Eye (tissue), 1 donor: ENCODE measurements around the gene TUBGCP6.

ENCODE experiments used
- DNase-seq: peaks from one replicate; pipeline ENCODE4 v3.0.0-alpha.2; 2015

TUBGCP6 gene

GRCh38 chr22:50190941-50191741, 53.7 kb downstream of the TUBGCP6 start:
- DNase-seq, result no peak

DNA sequence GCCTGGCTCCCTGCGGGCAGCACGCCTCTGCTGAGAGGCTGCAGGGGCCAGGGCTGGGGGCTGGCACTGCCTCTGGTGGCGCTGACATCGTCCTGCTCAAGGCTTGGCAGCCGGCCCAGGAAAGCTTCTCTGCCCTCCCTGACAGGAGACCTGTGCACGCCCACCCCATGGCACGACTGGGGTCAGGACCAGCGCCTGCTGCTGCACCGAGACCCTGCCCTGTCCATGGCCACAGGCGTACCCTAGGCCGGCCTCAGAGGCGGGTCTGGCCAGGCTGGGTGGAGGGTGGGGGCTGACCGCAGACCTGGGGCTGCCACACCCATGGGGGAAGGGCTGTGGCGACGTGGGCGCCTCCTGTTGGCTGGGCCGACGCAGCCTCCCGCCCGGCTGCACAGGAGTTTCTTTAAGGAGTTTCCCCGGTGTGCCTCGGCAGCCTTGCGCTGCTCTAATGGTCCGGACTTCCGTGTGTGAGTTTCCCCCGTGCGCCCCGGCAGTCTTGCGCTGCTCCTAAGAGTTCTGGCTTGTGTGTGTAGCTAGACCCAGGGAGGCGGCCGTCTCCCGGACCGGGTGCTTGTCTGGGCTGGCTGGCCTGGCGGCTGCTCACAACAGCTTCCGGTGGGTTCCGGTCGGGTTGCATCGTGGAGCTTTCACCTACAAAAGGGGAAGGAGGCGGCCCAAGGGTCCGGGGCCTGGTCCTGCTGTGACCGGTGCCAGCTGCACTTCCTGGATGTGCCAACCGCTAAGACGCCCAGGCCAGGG, 54.5 kb downstream of the TUBGCP6 start:
- DNase-seq, result peak; percentile 74

DNA sequence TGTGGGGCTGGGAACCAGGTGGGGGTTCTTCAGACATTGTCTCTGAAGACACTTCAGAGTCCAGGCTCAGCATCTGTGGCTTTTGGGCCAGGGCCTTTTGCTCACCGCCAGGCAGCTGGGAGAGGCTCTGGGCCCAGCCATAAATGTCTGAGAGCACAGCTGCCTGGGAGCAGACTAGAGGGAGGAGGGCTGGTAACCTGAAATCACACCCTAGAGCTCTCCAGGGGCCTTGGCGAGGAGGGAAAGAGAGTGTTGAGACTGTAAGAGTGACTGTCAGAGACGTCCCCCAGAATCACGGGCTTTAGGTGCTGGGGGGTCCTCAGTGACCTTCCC, 55.0 kb downstream of the TUBGCP6 start:
- no peak for DNase-seq

- no peak for DNase-seq
Measured at GRCh38 chr22:50189184-50189848, 55.5 kb downstream of the TUBGCP6 start.

GRCh38 chr22:50188356-50188755, 56.5 kb downstream of the TUBGCP6 start:
- DNase-seq, result no peak

DNA sequence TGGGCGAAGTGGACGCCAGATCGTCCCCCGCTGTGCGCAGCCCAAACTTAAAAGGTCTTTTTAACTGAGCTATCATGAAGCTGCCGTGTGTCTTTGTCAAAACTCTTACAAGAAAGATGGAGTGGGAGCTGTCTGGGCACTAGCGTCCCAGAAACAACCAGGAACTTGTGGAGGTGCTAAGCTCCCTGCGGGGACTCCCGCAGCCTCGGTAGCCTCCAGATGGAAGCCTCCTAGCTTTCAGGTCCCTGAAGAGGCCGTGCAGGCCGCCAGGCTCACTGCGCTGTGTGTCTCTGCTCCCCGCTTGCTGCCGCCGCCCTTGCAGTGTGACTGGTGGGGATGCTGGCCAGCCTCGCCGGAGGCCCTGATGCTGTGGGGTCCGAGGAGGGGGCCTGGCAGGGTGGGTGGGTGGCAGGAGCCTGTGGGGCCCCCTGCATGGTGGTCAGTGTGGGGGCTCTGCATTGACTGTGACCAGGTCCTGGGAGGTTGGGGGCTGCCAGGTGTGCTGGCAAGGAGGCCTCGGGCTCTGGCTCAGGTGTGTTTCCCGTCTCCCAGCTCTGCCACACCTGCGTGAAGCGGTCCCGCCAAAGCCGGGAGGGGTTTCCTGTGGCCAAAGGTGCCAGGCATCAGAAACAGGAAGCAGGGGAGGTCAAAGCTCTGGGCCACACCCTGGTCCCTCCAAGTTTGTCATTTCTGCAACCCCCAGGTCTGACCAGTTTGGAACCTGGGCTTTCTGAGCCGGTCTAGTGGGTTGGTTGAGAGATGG, 57.9 kb downstream of the TUBGCP6 start:
- peak; percentile 45 for DNase-seq

DNA sequence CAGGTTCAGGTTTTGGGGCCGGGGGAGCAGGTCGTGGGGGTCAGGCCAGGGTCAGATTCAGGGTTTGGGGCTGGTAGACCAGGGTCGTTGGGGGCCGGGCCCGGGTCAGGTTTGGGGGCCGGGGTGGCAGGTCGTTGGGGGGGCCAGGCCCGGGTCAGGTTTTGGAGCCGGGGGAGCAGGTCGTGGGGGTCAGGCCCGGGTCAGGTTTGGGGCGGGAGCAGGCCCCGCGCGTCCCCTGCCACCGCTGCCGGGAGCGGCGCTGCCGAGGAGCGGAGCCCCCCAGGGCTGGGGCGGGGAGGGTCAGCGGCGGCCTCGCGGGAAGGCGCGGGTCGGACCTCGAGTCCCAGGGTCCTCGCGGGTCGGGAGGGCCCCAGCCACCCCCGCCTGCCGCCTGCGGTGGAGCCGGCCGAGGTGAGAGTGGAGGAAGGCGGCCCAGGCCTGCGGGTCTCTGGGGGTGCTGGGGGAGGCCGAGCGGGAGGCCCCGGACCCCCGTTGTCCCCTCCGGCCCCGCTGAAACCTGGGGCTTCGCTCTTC, 58.6 kb downstream of the TUBGCP6 start:
- DNase-seq, result no peak

DNA sequence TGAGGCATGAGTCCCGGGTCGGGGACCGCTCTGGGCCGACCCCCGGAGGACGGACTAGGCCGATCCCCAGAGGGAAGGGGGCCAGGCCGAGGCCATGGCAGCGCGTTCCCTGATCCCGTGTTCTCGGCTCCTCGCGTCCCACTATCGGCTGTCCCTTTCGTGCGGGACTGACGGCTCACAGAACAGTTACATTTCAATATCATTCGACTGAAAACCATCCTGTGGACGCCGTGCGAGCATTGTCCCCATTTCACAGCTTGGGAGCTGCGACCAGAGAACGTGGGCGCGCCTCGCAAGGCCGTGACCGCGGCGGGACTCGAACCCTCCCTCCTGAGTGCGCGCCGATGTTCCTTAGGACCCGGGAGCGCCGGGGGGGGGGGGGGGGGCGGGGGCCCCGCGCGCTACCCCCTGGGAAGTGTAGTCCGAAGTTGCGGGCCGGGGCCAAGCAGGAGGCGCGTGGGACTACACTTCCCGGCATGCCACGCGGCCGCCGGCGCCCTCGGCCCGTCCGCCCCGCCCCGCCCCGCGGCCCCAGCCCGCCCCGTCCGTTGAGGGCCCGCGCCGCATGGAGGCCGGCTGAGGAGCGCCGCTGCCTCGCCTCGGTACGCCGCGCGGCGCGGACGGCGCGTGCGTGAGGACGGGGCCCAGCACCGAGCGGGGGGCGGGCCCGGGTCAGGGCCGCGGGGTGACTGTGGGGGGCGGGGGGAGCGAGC, 59.3 kb downstream of the TUBGCP6 start, which contains the start of gene TRABD:
Gene TRABD, plus strand, starts transcription at position 539 of the 713 bp plus-strand sequence. CDS start 7,148 bp downstream, outside the sequence.
- DNase-seq, result peak; percentile 96

- DNase-seq, result no peak
Measured at GRCh38 chr22:50184902-50185374, 59.9 kb downstream of the TUBGCP6 start.

GRCh38 chr22:50184004-50184901, 60.6 kb downstream of the TUBGCP6 start:
- DNase-seq, result no peak

DNA sequence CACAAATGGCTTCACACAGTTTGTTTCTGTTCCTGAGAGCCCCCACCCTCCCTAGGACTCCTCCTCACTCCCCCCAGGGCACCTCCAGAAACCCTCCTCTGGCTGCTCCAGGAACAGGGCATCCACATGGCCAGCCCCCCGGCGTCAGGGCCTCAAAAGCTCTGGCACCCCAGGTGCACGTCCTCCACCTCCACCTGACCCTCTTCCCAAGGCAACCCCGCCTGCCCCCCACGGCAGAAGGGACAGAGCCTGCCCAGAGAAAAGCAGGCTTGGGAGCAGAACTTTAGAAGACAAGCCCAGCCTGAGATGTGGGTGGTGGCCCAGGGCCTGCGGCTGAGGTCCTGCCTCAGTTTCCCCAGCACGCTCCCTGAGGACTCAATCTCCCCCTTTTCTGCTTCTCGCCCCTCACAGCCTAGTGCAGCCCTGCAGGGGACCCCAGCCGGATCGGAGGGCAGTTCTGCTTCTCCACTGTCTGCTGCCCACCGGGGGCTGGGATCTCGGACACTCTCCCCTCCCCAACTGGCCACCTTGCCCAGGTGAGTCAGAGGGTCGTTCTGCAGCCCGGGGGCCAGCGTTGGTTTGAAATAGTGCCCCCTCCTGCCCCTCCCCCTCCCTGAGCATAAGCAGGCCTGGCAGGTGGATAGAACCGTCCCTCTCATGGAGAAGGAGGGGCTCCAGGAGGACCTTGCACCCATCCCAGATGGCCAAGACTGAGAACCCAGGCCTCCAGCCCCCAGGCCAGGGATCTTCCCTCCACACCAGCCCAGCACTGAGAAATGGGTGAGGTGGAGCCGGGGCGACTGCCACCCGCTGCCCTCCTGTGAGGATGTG, 61.5 kb downstream of the TUBGCP6 start:
- DNase-seq, result no peak

DNA sequence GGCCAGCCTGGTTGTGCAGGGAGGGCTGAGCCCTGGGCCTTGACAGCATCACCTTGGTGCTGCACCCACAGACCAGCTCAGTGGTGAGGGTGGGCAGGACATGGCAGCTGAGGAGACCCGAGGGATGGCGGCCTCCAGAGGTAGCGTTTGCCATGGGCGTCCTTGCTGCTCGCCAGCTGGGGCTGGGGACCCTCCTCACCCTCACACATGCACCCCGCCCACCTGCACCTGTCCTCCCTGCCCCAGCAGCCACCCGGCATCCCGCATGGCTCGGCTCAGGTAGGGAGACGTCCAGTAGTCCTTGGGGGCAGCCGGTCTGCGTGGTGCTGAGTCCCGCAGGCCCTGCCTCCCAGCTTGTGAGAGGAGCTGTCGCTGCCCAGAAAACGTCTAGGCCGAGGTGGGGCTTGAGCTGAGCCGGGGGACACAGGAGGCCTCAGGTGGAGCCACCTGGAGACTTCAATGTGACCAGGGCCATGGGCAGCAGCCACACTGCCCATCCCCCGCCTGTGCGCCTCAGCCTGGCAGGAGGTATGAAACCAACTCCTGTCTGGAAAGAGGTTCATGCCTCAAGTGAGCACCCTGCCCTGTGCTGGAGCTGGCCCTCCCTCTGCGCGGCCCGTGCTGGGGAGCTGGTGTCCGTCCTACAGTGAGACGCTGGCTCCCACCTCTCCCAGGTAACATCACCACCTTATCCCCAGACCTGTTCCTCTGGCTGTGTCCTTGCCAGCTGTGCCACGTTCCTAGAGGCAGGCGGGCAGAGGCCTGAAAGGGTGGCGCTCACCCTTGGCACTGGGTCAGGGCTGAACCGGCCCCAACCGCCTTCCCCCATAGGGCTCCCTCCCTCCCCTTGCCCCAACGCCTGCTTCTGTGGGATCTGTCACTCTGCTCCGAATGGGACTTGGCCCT, 62.4 kb downstream of the TUBGCP6 start:
- DNase-seq, result no peak

DNA sequence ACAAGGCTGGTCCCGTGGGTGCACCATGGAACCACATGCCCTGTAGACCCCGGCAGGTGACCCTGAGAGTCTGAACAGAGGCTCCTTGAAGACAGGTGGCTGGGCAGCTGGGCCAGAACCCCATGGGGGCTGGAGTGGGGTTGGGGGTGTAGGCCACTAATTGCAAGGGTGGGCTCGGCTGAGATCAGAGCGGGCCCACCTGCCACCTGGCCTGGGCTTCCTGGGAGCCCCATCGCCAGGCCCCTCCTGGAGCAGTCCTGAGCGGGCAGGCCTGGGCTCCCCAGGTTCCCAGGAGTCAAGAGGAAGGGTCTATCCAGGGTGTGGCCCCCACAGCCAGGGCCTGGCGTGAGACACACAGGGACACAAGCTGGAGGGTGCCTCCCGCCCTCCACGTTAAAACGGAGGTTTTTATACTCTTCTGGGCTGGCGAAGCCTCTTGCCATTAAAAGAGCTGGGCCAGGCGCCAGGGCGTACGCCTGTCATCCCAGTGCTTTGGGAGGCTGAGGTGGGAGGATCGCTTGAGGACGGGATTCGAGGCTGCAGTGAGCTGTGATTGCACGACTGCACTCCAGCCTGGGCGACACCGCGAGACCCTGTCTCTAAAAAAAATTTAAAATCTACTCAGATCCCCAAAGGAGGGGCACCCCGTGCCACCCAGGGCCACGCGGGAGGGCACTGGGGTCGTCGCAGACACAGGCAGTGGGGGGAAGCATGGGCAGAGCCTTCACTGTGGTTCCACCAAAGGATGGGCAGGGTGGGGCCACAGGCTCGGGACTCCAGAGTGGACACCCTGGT, 63.9 kb downstream of the TUBGCP6 start:
- DNase-seq, result no peak

DNA sequence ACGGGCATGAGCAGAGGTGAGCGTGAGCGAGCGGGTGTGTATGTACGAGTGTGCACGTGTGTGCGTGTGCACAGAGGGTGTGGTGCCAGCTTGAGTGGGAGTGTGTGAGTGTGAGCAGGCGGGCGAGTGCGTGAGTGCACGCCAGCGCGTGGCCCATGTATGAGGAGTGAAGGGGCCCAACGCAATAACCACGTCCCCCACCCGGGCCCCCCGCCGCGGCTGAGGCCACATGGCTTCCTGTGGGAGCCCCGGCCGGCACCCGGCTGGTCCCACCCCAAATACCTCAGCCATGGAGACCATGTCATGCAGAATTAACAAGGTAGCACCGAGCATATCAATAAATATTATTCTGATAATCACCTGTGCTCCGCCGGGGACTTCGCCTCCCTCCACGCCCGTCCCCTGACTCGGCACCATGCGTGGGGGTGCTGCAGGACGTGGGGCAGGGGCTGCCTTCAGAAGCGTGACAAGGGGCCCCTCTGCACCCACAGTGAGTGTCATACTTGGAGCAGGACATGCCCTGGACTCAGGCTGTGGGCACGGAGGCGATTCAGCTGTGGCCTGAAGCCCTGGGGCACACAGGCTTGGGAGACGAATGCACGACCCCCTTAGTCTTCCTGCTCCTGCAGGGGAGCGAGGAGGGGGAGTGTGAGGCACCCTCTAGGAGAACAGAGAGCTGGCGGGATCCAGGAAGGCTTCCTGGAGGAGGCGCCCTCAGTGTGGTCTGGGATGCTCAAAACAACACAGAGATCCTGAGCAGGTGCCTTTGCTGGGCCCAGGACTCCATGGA, 64.7 kb downstream of the TUBGCP6 start:
- no peak for DNase-seq

GRCh38 chr22:50178871-50179869, 65.7 kb downstream of the TUBGCP6 start:
- DNase-seq, result no peak

GRCh38 chr22:50178471-50178864, 66.4 kb downstream of the TUBGCP6 start:
- DNase-seq, result no peak
